Muscle layer of duodenum (tissue), 2 donors: ENCODE data around the gene SH3PXD2A.
A peak's percentile ranks its signal among the peaks of the same experiment; 100 is the strongest.
"Not testable (repeated sequence)": the region's sequence is repeated elsewhere in the genome, so short reads cannot be mapped to it uniquely, and the experiment has no call there.

Source experiments
- H3K27ac ChIP-seq: one replicate; pipeline ENCODE4 v1.7.0; 2013; ENCODE audit warnings: mild to moderate bottlenecking, low read length
- H3K27me3 ChIP-seq: one replicate; pipeline ENCODE4 v1.7.0; 2013; ENCODE audit warnings: low read depth, mild to moderate bottlenecking, control low read depth, low read length
- H3K36me3 ChIP-seq, 2 donors: one replicate each; pipeline ENCODE4 v1.7.0; 2013; ENCODE audit warnings: low read length in 2 of 2, control low read depth in 1 of 2, mild to moderate bottlenecking in 1 of 2; ENCODE audit not compliant: insufficient read depth in 2 of 2, control insufficient read depth in 1 of 2
- H3K4me1 ChIP-seq, 2 donors: one replicate each; pipeline ENCODE4 v1.7.0; 2013; ENCODE audit warnings: low read length in 2 of 2, mild to moderate bottlenecking in 2 of 2, control low read depth in 1 of 2, moderate library complexity in 1 of 2; ENCODE audit not compliant: insufficient read depth in 2 of 2, control insufficient read depth in 1 of 2
- H3K4me3 ChIP-seq, 2 donors: one replicate each; pipeline ENCODE4 v1.7.0; 2013; ENCODE audit warnings: low read length in 2 of 2, low read depth in 1 of 2, mild to moderate bottlenecking in 1 of 2
- H3K9me3 ChIP-seq, 2 donors: one replicate each; pipeline ENCODE4 v1.7.0; 2013; ENCODE audit warnings: low read length in 2 of 2, control low read depth in 1 of 2, mild to moderate bottlenecking in 1 of 2; ENCODE audit not compliant: control insufficient read depth in 1 of 2
- donor health status: healthy.

Gene SH3PXD2A

GRCh38 chr10:103818105-103818504, 37.3 kb downstream of the SH3PXD2A start:
- Histone ChIP-seq H3K27me3 (no peaks in the 10 kb centered on the region), H3K9me3 (no peaks in the 10 kb centered on the region), H3K27ac (no peak overlapping the region), H3K4me1 (peaks cover 9 to 28% of the 10 kb centered on the region in 2 donors), H3K36me3 (no peaks in the 10 kb centered on the region), H3K4me3 (no peak overlapping the region)

GRCh38 chr10:103816431-103816830, 38.9 kb downstream of the SH3PXD2A start:
- H3K9me3 ChIP-seq: no peaks in the 10 kb centered on the region
- peaks cover 9 to 22% of the 10 kb centered on the region in 2 donors for H3K4me1 ChIP-seq
- H3K27me3 ChIP-seq: no peaks in the 10 kb centered on the region
- H3K27ac ChIP-seq: no peak overlapping the region
- no peak overlapping the region for H3K4me3 ChIP-seq
- H3K36me3 ChIP-seq: no peaks in the 10 kb centered on the region

GRCh38 chr10:103814626-103815370, 40.6 kb downstream of the SH3PXD2A start:
- Histone ChIP-seq H3K4me3 (no peak overlapping the region), H3K27ac (no peak overlapping the region)

DNA sequence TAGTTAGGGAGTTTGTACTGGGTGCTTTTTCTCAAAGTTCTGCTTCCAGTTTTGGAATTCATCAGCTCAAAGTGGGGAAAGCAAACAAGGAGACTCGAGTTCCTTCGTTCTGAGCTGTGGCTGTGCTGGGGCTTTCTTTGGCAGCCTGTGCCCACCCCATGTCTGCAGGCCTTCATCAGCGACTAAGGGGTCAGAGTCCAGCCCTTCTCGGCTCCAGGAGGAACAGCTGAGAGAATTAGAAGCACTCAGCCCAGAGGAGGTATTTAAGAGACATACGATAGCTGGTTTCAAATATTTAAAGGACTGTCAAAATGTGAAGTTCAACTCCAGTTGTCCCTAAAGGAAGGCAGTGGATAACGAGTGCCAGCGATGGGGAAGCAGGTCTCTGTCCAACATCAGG, 41.3 kb downstream of the SH3PXD2A start:
- Histone ChIP-seq H3K27me3 (no peaks in the 10 kb centered on the region), H3K4me3 (peak overlapping the region in 1 of 2 donors; percentile 16), H3K36me3 (no peaks in the 10 kb centered on the region), H3K4me1 (peaks cover 2 to 3% of the 10 kb centered on the region in 2 donors), H3K27ac (no peak overlapping the region), H3K9me3 (no peaks in the 10 kb centered on the region)

More at GRCh38 chr10:103814626-103815370, 40.6 kb downstream of the SH3PXD2A start:
- Histone ChIP-seq H3K27me3 (no peaks in the 10 kb centered on the region), H3K4me1 (peaks cover 3 to 9% of the 10 kb centered on the region in 2 donors), H3K36me3 (no peaks in the 10 kb centered on the region), H3K9me3 (no peaks in the 10 kb centered on the region)

- H3K4me1 ChIP-seq, H3K4me3 ChIP-seq, H3K27ac ChIP-seq, H3K9me3 ChIP-seq, H3K27me3 ChIP-seq, H3K36me3 ChIP-seq: not testable (repeated sequence)
Observed at GRCh38 chr10:103813312-103813711, 42.1 kb downstream of the SH3PXD2A start.

DNA sequence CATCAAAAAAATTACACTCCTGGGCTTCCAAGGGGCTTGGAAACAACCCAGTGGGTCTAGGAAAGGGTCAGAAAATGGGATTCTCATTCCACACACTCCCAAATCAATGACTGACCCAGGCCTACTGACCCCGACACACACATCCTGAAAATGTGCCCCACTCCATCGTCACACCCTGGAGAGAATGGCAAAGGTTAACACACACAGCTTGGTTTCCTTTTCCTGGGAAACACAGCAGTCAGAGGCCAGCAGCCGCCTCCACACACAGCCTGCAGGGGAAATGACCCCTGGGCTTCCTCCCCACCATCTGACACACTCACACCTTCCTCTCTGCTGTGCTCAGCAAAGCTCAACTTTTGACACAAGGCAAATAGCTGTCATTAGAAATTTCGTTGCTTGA, 42.9 kb downstream of the SH3PXD2A start:
- H3K27me3 ChIP-seq: no peaks in the 10 kb centered on the region
- peaks cover 3 to 4% of the 10 kb centered on the region in 2 donors for H3K4me1 ChIP-seq
- H3K36me3 ChIP-seq: no peaks in the 10 kb centered on the region
- H3K9me3 ChIP-seq: no peaks in the 10 kb centered on the region
- no peak overlapping the region for H3K27ac ChIP-seq
- no peak overlapping the region for H3K4me3 ChIP-seq

DNA sequence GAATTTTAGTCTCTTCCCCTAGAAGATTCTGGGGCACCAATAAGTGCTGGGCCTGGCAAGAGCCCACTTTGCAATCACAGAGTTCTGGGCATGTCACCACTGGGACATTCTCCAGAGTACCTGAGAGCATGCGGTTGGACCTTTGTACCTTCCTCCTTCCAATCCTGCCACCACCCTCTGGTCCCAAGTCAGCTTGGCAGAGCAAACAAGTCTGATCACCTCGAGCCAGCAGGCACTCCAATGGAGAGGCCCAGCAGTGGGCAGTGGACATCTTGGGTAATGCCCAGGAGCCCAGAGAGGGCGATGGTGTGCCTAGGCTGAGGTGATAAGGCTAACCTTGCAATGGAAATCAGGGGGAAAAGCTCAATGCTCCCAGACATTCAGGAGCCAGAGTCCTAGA, 43.4 kb downstream of the SH3PXD2A start:
- Histone ChIP-seq H3K36me3 (no peaks in the 10 kb centered on the region), H3K4me3 (no peak overlapping the region), H3K27ac (no peak overlapping the region), H3K27me3 (no peaks in the 10 kb centered on the region), H3K4me1 (peaks cover 6 to 8% of the 10 kb centered on the region in 2 donors), H3K9me3 (no peaks in the 10 kb centered on the region)

GRCh38 chr10:103811463-103811862, 43.9 kb downstream of the SH3PXD2A start:
- Histone ChIP-seq H3K4me3 (no peak overlapping the region), H3K4me1 (peaks cover 10 to 13% of the 10 kb centered on the region in 2 donors), H3K27me3 (no peaks in the 10 kb centered on the region), H3K9me3 (no peaks in the 10 kb centered on the region), H3K27ac (no peak overlapping the region), H3K36me3 (no peaks in the 10 kb centered on the region)

- Histone ChIP-seq H3K36me3 (no peaks in the 10 kb centered on the region), H3K27ac (no peak overlapping the region), H3K4me3 (no peak overlapping the region), H3K4me1 (peaks cover 7 to 17% of the 10 kb centered on the region in 2 donors), H3K9me3 (no peaks in the 10 kb centered on the region), H3K27me3 (no peaks in the 10 kb centered on the region)
Observed at GRCh38 chr10:103808780-103809179, 46.6 kb downstream of the SH3PXD2A start.

DNA sequence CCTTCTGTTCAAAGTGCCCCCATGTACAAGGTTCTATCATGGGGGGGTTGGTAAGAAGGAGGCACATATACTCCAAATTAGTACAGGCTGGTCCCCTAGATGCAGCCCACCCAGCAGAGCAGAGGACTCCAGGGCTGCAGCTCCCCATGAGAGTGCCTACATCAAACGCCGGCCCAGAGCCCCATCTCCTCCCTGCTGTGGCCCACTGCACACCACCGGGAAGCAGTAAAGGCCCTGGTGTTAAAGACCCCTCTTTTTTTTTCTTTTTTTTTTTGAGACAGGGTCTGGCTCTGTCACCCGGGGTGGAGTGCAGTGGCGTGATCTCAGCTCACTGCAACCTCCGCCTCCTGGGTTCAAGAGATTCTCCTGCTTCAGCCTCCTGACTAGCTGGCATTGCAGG, 47.4 kb downstream of the SH3PXD2A start:
- no peaks in the 10 kb centered on the region for H3K36me3 ChIP-seq
- H3K27me3 ChIP-seq: no peaks in the 10 kb centered on the region
- no peak overlapping the region for H3K27ac ChIP-seq
- no peak overlapping the region for H3K4me3 ChIP-seq
- peaks cover 7 to 17% of the 10 kb centered on the region in 2 donors for H3K4me1 ChIP-seq
- H3K9me3 ChIP-seq: no peaks in the 10 kb centered on the region

DNA sequence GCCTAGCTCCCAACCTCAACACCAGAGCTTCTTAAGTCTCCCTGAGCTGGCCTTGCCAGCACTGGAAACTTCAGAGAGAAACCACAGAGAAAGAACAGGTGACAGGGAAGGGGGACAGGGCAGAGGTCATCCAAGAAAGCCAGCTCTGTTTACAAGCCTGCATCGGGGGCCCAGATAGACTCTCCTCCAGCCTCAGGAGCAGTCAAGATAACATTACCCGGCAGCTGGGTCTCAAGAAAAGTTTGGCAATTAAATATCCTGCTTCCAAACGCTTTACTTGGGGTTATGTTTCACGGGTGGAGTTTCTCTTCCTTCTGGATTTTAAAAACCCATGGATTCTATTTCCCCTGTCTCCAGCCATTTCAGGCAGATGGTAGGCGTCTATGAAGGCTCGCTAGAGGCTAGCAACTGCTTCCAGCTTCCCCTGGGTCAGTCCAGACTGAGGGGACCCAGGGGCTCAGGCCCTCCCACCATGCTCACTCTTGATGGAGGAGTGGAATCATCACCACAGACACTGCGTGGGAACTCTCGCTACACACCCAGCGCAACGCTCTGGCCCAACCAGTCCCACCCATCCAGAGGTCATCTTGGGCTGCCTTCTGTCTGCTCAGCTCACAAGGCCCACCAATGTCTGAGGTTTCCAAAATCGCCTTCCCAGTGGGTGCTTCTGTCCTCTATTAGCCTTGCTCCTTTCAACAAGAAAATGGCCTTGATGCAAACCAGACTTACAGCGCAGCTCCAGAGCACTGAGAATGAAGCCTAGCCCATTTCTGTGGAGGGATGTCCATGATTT, 48.8 kb downstream of the SH3PXD2A start:
- H3K4me3 ChIP-seq: no peak overlapping the region
- no peaks in the 10 kb centered on the region for H3K9me3 ChIP-seq
- H3K27me3 ChIP-seq: no peaks in the 10 kb centered on the region
- peaks cover 7 to 17% of the 10 kb centered on the region in 2 donors for H3K4me1 ChIP-seq
- no peaks in the 10 kb centered on the region for H3K36me3 ChIP-seq
- no peak overlapping the region for H3K27ac ChIP-seq
